ENCODE data around the gene PPP6R2. TPM values are rescaled to one million over a fixed set of nuclear protein-coding genes. Genes with fewer than 3 reads are reported as not detected.

Gene PPP6R2
- total and polyA plus RNA-seq, 12 donors, result 34.7 to 51.5 (median 37.7) TPM

DNA sequence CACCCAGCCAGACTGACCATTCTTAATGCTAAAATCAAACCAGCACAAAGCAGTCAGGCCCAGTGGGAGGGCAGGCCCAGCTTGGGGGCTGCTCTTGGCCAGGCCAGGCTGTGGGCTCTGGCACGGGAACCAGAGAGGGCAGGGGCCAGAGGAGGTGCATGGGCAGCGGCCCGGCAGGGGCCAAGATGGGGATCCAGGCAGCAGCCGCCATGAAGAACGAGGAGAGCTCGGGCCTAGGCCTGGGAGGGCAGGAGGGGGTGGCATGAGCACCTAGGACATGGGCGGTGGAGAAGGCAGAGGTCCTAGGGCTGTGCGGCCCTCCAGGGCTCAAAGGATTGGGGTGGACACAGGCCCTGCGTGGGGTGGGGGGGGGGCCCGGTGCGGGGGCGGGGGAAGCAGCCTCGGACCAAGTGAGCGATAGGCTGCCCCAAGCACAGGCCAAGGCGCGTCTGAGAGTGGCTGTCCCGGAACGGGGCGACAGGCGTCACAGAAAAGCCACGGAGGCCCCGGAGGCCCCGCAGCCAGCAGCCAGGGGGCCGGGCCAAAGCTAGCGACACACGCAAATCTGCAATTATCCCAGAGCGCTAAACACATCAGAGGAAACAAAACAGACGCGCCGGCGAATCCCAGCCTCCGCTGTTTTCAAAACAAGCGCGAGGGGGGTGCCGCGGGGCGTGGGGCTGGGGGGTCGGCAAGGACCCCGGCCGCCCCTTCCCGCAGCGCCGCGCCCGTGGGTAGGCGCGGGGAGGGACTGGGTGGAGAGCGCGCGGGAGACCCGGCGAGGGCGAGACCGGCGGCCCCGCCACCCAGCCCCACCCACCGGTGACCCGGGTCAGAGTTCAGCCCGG is 44.0 kb upstream of the PPP6R2 start:
- 34 to 38% methylated on average over 52 to 59 of the region's 59 CpGs for WGBS, 2 donors
- DNase-seq (peak; percentile 34 to 46), ATAC-seq (peak in 2 of 8 donors; percentile 6 to 25)
- Histone ChIP-seq H3K4me3 (peak overlapping the region; percentile 6 to 56 (median 44)), H3K36me3 (peaks cover 0 to 18% (median 0%) of the 10 kb centered on the region in 9 donors), H3K9me3 (no peaks in the 10 kb centered on the region), H3K27ac (peak overlapping the region in 9 of 10 donors; percentile 60 to 81 (median 68)), H3K27me3 (peaks cover 0 to 16% (median 0%) of the 10 kb centered on the region in 7 donors), H3K4me1 (peaks cover 63 to 100% (median 84%) of the 10 kb centered on the region in 9 donors)
- peak in 2 of 9 donors; percentile 13 to 18 for TF ChIP-seq CTCF (IDR thresholded peaks at IDR 0.05)
- intact Hi-C loops (cut with DNase I), result no loop called here

DNA sequence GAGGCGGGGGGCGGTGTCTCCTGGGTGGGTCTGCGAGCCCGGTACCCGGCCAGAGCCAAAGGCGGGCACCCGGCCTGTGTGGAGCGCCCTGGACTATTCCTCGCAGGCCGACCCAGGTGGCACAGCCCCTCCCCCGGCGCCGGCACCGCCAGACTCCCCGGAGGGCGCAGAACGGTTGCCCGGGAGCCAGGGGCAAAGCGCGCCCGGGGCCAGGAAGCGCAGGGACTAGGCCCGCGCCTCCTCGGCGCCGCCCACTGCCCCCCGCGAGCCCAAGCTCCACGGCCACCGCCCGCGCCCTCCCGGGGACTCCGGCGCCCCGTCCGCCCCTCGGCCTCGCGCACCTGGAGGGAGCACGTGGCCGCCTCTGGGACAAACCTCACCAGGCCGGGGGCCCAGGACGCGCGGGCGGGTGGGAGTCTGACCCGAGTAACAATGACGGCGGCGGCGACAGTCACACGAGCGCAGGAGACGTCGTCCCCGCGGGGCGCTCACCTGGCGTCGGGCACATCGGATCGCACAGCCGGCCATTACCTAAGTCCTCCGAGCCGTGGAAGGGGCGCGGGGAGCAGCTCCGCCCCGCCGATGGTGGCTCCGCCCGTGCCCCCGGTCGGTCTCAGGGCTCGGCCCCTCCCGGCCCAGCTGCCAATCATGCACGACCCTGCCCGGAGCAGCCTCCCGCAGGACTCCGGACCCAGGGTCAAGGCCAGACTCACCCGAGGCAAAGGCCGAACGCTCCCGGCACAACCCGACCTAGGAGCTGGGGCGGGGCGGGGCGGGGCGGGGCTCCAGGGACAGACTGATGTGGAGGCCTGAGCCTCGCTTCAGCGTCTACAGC is 43.1 kb upstream of the PPP6R2 start:
- H3K27me3 ChIP-seq, result peaks cover 0 to 16% (median 0%) of the 10 kb centered on the region in 7 donors
- peaks cover 64 to 100% (median 86%) of the 10 kb centered on the region in 9 donors for H3K4me1 ChIP-seq
- DNase-seq, result peak in 1 of 2 donors; percentile 44
- no peak for ATAC-seq
- peak overlapping the region; percentile 6 to 56 (median 44) for H3K4me3 ChIP-seq
- peaks cover 0 to 13% (median 0%) of the 10 kb centered on the region in 9 donors for H3K36me3 ChIP-seq
- WGBS, 2 donors, result 37 to 45% methylated on average over 79 to 93 of the region's 93 CpGs
- TF ChIP-seq CTCF (IDR thresholded peaks at IDR 0.05), result no peak
- H3K27ac ChIP-seq, result peak overlapping the region in 9 of 10 donors; percentile 60 to 81 (median 68)
- intact Hi-C loops (cut with DNase I), result no loop called here
- H3K9me3 ChIP-seq, result no peaks in the 10 kb centered on the region

GRCh38 chr22:50300620-50301257 is 42.4 kb upstream of the PPP6R2 start:
- TF ChIP-seq CTCF (IDR thresholded peaks at IDR 0.05), result no peak
- peaks cover 0 to 9% (median 0%) of the 10 kb centered on the region in 9 donors for H3K36me3 ChIP-seq
- peaks cover 72 to 100% (median 94%) of the 10 kb centered on the region in 9 donors for H3K4me1 ChIP-seq
- peaks cover 0 to 16% (median 0%) of the 10 kb centered on the region in 7 donors for H3K27me3 ChIP-seq
- H3K9me3 ChIP-seq, result no peaks in the 10 kb centered on the region
- H3K27ac ChIP-seq, result peak overlapping the region in 6 of 10 donors; percentile 63 to 98 (median 95)
- 80% methylated on average over 14 of the region's 14 CpGs for WGBS, 2 donors
- ATAC-seq (no peak), DNase-seq (no peak)
- intact Hi-C loops (cut with DNase I), result no loop called here
- peak overlapping the region in 8 of 10 donors; percentile 36 to 56 (median 46) for H3K4me3 ChIP-seq

All from heart right ventricle (tissue), 16 donors.